Stimulated activated memory B cell treated with anti-CD40 and anti-IgM and Interleukin-4, amounts not matched to agents 10 μg/mL and 1 μg/mL and 100 μg/mL, for 72 hours (primary cell): ENCODE data around the gene SERINC2.

Source experiments
- ATAC-seq: fragments of 150-1000 bp; cut with Tn5 transposase; 2 replicates; pipeline ENCODE4 v1.10.0; 2021
- H3K27ac Mint-ChIP-seq: one replicate; pipeline ENCODE4 v1.8.0; 2022; ENCODE audit warnings: mild to moderate bottlenecking, mixed read lengths
- H3K27me3 Mint-ChIP-seq: one replicate; pipeline ENCODE4 v1.8.0; 2022; ENCODE audit warnings: mixed read lengths
- H3K36me3 Mint-ChIP-seq: one replicate; pipeline ENCODE4 v1.8.0; 2022; ENCODE audit warnings: mixed read lengths
- H3K4me1 Mint-ChIP-seq: one replicate; pipeline ENCODE4 v1.8.0; 2022; ENCODE audit warnings: mixed read lengths
- H3K4me3 Mint-ChIP-seq: one replicate; pipeline ENCODE4 v1.8.0; 2022; ENCODE audit warnings: mild to moderate bottlenecking, moderate library complexity, mixed read lengths
- H3K9me3 Mint-ChIP-seq: one replicate; pipeline ENCODE4 v1.8.0; 2022; ENCODE audit warnings: mixed read lengths

The SERINC2 gene

GRCh38 chr1:31432592-31433395, 19.8 kb downstream of the SERINC2 start:
- H3K27me3 Mint-ChIP-seq: no peaks in the 10 kb centered on the region
- no peaks in the 10 kb centered on the region for H3K36me3 Mint-ChIP-seq
- H3K4me1 Mint-ChIP-seq: peaks cover 22% of the 10 kb centered on the region
- no peak overlapping the region for H3K4me3 Mint-ChIP-seq
- peak overlapping the region; percentile 7 for H3K27ac Mint-ChIP-seq
- no peak for ATAC-seq
- H3K9me3 Mint-ChIP-seq: no peaks in the 10 kb centered on the region

GRCh38 chr1:31433396-31433930, 20.4 kb downstream of the SERINC2 start:
- Mint-ChIP-seq H3K4me3 (no peak overlapping the region), H3K9me3 (no peaks in the 10 kb centered on the region), H3K27me3 (no peaks in the 10 kb centered on the region), H3K4me1 (peaks cover 16% of the 10 kb centered on the region), H3K36me3 (no peaks in the 10 kb centered on the region), H3K27ac (peak overlapping the region; percentile 7)
- no peak for ATAC-seq

GRCh38 chr1:31434101-31434871, 21.3 kb downstream of the SERINC2 start:
- peaks cover 15% of the 10 kb centered on the region for H3K4me1 Mint-ChIP-seq
- no peaks in the 10 kb centered on the region for H3K36me3 Mint-ChIP-seq
- H3K27ac Mint-ChIP-seq: peak overlapping the region; percentile 11
- no peak overlapping the region for H3K4me3 Mint-ChIP-seq
- peak; percentile 31 for ATAC-seq
- H3K9me3 Mint-ChIP-seq: no peaks in the 10 kb centered on the region
- H3K27me3 Mint-ChIP-seq: peaks cover 5% of the 10 kb centered on the region

- no peaks in the 10 kb centered on the region for H3K36me3 Mint-ChIP-seq
- peak; percentile 2 for ATAC-seq
- no peaks in the 10 kb centered on the region for H3K9me3 Mint-ChIP-seq
- H3K27me3 Mint-ChIP-seq: peaks cover 8% of the 10 kb centered on the region
- no peak overlapping the region for H3K27ac Mint-ChIP-seq
- H3K4me3 Mint-ChIP-seq: no peak overlapping the region
- peaks cover 15% of the 10 kb centered on the region for H3K4me1 Mint-ChIP-seq
These were observed 22.0 kb downstream of the SERINC2 start for GRCh38 chr1:31434979-31435378.

- no peak overlapping the region for H3K4me3 Mint-ChIP-seq
- ATAC-seq: no peak
- H3K27me3 Mint-ChIP-seq: peaks cover 8% of the 10 kb centered on the region
- H3K9me3 Mint-ChIP-seq: no peaks in the 10 kb centered on the region
- H3K27ac Mint-ChIP-seq: no peak overlapping the region
- peaks cover 15% of the 10 kb centered on the region for H3K4me1 Mint-ChIP-seq
- no peaks in the 10 kb centered on the region for H3K36me3 Mint-ChIP-seq
These were observed 22.7 kb downstream of the SERINC2 start for GRCh38 chr1:31435471-31436409.

GRCh38 chr1:31436596-31437432, 23.8 kb downstream of the SERINC2 start:
- Mint-ChIP-seq H3K9me3 (no peaks in the 10 kb centered on the region), H3K27ac (no peak overlapping the region), H3K4me1 (peaks cover 19% of the 10 kb centered on the region), H3K36me3 (no peaks in the 10 kb centered on the region), H3K27me3 (peaks cover 14% of the 10 kb centered on the region), H3K4me3 (no peak overlapping the region)
- no peak for ATAC-seq

GRCh38 chr1:31437433-31438037, 24.5 kb downstream of the SERINC2 start:
- no peak overlapping the region for H3K4me3 Mint-ChIP-seq
- peaks cover 18% of the 10 kb centered on the region for H3K27me3 Mint-ChIP-seq
- ATAC-seq: no peak
- H3K27ac Mint-ChIP-seq: no peak overlapping the region
- no peaks in the 10 kb centered on the region for H3K36me3 Mint-ChIP-seq
- no peaks in the 10 kb centered on the region for H3K9me3 Mint-ChIP-seq
- peaks cover 20% of the 10 kb centered on the region for H3K4me1 Mint-ChIP-seq

GRCh38 chr1:31439276-31439675, 26.3 kb downstream of the SERINC2 start:
- Mint-ChIP-seq H3K27me3 (peaks cover 18% of the 10 kb centered on the region), H3K27ac (no peak overlapping the region), H3K36me3 (no peaks in the 10 kb centered on the region), H3K4me3 (no peak overlapping the region), H3K4me1 (peaks cover 10% of the 10 kb centered on the region), H3K9me3 (no peaks in the 10 kb centered on the region)
- ATAC-seq: no peak

- no peak overlapping the region for H3K27ac Mint-ChIP-seq
- peaks cover 18% of the 10 kb centered on the region for H3K27me3 Mint-ChIP-seq
- no peak for ATAC-seq
- peaks cover 5% of the 10 kb centered on the region for H3K4me1 Mint-ChIP-seq
- H3K36me3 Mint-ChIP-seq: no peaks in the 10 kb centered on the region
- H3K4me3 Mint-ChIP-seq: no peak overlapping the region
- peaks cover 2% of the 10 kb centered on the region for H3K9me3 Mint-ChIP-seq
These were observed 28.1 kb downstream of the SERINC2 start for GRCh38 chr1:31441073-31441472.

GRCh38 chr1:31441558-31441957, 28.5 kb downstream of the SERINC2 start:
- peaks cover 2% of the 10 kb centered on the region for H3K9me3 Mint-ChIP-seq
- H3K36me3 Mint-ChIP-seq: no peaks in the 10 kb centered on the region
- ATAC-seq: no peak
- H3K27ac Mint-ChIP-seq: no peak overlapping the region
- peaks cover 18% of the 10 kb centered on the region for H3K27me3 Mint-ChIP-seq
- H3K4me3 Mint-ChIP-seq: no peak overlapping the region
- peaks cover 5% of the 10 kb centered on the region for H3K4me1 Mint-ChIP-seq

- H3K9me3 Mint-ChIP-seq: peaks cover 2% of the 10 kb centered on the region
These were observed 29.1 kb downstream of the SERINC2 start for GRCh38 chr1:31441970-31442647.

GRCh38 chr1:31442648-31442994, 29.6 kb downstream of the SERINC2 start:
- no peak for ATAC-seq
- H3K9me3 Mint-ChIP-seq: peaks cover 2% of the 10 kb centered on the region
- H3K36me3 Mint-ChIP-seq: no peaks in the 10 kb centered on the region
- H3K27me3 Mint-ChIP-seq: peaks cover 18% of the 10 kb centered on the region
- peaks cover 5% of the 10 kb centered on the region for H3K4me1 Mint-ChIP-seq
- no peak overlapping the region for H3K27ac Mint-ChIP-seq
- H3K4me3 Mint-ChIP-seq: no peak overlapping the region

More at GRCh38 chr1:31441970-31442647, 29.1 kb downstream of the SERINC2 start:
- Mint-ChIP-seq H3K36me3 (no peaks in the 10 kb centered on the region), H3K4me3 (no peak overlapping the region), H3K27ac (no peak overlapping the region), H3K27me3 (peaks cover 18% of the 10 kb centered on the region), H3K4me1 (peaks cover 5% of the 10 kb centered on the region)
- ATAC-seq: no peak

- Mint-ChIP-seq H3K27me3 (peaks cover 18% of the 10 kb centered on the region), H3K9me3 (peaks cover 2% of the 10 kb centered on the region), H3K4me1 (peaks cover 5% of the 10 kb centered on the region), H3K36me3 (no peaks in the 10 kb centered on the region), H3K27ac (no peak overlapping the region), H3K4me3 (no peak overlapping the region)
- ATAC-seq: no peak
These were observed 30.7 kb downstream of the SERINC2 start for GRCh38 chr1:31443673-31444072.
